HL-60 (cell line): Measurements from ENCODE around the gene HOXB13.
"Not testable (repeated sequence)": the region's sequence is repeated elsewhere in the genome, so short reads cannot be mapped to it uniquely, and the experiment has no call there.

Experiments used
- DNase-seq, 2 experiments: peaks; one replicate each; pipeline ENCODE4 v3.0.0-alpha.2; 2010 to 2020; ENCODE audit warnings: low read depth in 1 of 2, low spot score in 1 of 2
- H3K27ac ChIP-seq: fragments of 250-450 bp; sonication (Bioruptor Pico); replicated peaks from 2 replicates; pipeline ENCODE4 v1.5.1; 2020; ENCODE audit warnings: mild to moderate bottlenecking, moderate library complexity
- H3K27me3 ChIP-seq: fragments of 250-450 bp; sonication (Bioruptor Pico); 2 replicates; pipeline ENCODE4 v1.5.1; 2021; ENCODE audit warnings: mild to moderate bottlenecking, moderate library complexity; ENCODE audit not compliant: insufficient read depth, poor library complexity, severe bottlenecking
- H3K4me3 ChIP-seq: replicated peaks from 2 replicates; pipeline ENCODE4 v1.5.1; 2011; ENCODE audit warnings: mild to moderate bottlenecking, control low read depth, low read length; ENCODE audit not compliant: insufficient read depth
- CTCF ChIP-seq: IDR thresholded peaks from one replicate; pipeline ENCODE4 v1.5.1; 2011; ENCODE audit warnings: low read length, control low read depth, inconsistent platforms; ENCODE audit not compliant: insufficient read depth
- GABPA ChIP-seq: IDR thresholded peaks from 2 replicates; pipeline ENCODE4 v1.6.1; 2012; ENCODE audit warnings: low read depth
- POLR2AphosphoS5 ChIP-seq: IDR thresholded peaks from 2 replicates; pipeline ENCODE4 v1.6.1; 2012; ENCODE audit warnings: low read depth
- REST ChIP-seq: IDR thresholded peaks from 2 replicates; pipeline ENCODE4 v1.6.1; 2012; ENCODE audit warnings: low read depth; ENCODE audit not compliant: insufficient replicate concordance
- SPI1 ChIP-seq: IDR thresholded peaks from 2 replicates; pipeline ENCODE4 v1.6.1; 2012; ENCODE audit warnings: low read depth, mild to moderate bottlenecking, borderline replicate concordance

HOXB13 gene

DNA sequence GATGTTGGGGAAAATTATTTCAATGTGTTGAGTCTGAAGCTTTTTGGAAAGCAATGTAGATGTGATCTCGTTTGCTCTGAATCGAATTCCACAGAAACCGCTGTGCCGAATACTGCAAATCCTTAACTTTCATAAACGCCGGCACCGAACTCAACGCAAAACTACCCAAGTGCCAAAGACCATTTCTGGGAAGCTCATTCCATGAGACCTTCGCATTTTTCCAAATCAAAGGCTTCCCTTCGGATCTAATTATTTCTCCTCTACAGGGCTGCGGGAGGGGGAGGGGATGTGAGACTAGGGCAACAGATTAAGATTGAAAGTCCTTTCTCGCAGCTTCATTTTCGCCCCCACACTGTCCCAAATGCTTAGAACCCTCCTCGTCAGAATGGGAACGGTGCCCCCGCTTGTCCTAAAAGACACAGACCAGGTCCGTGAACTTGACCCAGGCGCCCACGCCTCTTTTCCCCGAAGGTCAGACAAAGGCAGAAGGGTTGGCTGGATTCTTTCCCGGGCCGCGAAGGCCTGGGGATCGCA is 10.3 kb downstream of the HOXB13 start:
- TF ChIP-seq SPI1 (no peak), CTCF (no peak), REST (no peak), GABPA (no peak), POLR2AphosphoS5 (no peak)
- Histone ChIP-seq H3K27ac (no peak overlapping the region), H3K4me3 (no peak overlapping the region), H3K27me3 (peaks cover 67% of the 10 kb centered on the region)
- no peak for DNase-seq

- Histone ChIP-seq H3K4me3 (no peak overlapping the region), H3K27me3 (peaks cover 60% of the 10 kb centered on the region), H3K27ac (no peak overlapping the region)
- TF ChIP-seq POLR2AphosphoS5: no peak
- TF ChIP-seq GABPA: no peak
- no peak for TF ChIP-seq CTCF
- TF ChIP-seq REST: no peak
- no peak for TF ChIP-seq SPI1
- no peak for DNase-seq
Measured at GRCh38 chr17:48717367-48718226, 11.0 kb downstream of the HOXB13 start.

DNA sequence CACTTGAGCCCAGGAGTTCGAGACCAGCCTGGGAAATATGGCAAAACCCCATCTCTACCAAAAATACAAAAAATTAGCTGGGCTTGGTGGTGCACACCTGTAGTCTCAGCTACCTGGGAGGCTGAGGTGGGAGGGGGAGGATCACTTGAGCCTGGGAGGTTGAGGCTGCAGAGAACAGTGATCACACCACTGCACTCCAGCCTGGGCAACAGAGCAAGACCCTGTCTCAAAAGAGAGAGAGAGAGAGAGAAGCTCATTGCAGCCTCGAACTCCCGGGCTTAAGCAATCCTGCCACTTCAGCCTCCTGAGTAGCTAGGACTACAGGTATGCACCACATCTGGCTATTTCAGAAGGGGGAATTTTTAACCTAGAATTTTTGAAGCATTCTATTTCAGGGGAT is 12.0 kb downstream of the HOXB13 start:
- not testable (repeated sequence) for H3K27ac ChIP-seq, H3K4me3 ChIP-seq, DNase-seq
- peaks cover 50% of the 10 kb centered on the region for H3K27me3 ChIP-seq

DNA sequence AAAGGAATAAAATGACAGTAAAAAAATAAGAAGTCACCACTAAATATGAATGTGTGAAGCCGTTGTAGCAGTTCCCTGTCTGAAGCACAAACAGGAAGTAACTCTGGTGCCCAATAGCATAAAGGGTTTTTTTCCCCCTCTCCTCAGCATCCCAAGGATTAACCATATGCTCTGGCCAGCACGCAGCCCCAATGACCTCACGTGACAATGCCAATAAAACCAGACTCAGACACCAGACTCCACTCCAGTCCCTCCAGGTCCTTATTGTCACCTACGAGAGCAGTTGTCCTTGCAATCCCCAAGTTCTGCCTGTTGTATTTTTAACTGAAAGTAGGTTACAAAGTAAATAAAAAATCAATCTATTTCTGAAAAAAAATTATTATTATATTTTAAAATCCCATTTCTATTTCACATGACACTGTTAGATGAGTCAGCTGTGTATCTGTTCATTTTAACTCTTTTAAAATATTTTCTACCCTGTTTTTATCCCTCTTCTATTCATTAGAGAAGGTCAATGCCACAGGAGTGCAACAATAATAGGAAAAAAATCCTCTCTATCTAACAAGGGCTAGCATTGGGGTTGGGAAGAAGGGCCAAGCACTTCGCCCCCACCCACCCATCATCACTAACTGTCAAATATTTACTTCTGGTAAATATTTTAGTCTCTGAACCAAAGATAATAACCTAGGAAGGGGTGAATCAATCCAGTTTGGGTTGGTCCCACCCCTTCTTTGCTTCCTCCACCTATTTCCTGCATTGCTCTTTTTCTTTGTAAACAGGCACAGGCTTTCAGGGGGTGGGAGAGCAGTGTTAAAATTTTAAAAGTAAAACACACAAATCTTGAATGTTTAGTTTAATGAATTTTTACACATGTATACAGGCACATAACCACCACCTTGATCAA is 12.8 kb downstream of the HOXB13 start:
- no peak overlapping the region for H3K4me3 ChIP-seq
- H3K27ac ChIP-seq: no peak overlapping the region
- H3K27me3 ChIP-seq: peaks cover 45% of the 10 kb centered on the region
- TF ChIP-seq REST: no peak
- no peak for TF ChIP-seq CTCF
- no peak for TF ChIP-seq GABPA
- no peak for TF ChIP-seq SPI1
- no peak for TF ChIP-seq POLR2AphosphoS5
- no peak for DNase-seq
